ENCODE data around the gene SREBF2. TPM values are rescaled to one million over a fixed set of nuclear protein-coding genes. Genes with fewer than 3 reads are reported as not detected.
A peak's percentile ranks its signal among the peaks of the same experiment; 100 is the strongest.

SREBF2 gene
- total and polyA plus RNA-seq, 2 of the 13 experiments (the other 11 are each of a cell fraction or from before 2014, with no cell fraction given) = 53.8 to 72.6 TPM

DNA sequence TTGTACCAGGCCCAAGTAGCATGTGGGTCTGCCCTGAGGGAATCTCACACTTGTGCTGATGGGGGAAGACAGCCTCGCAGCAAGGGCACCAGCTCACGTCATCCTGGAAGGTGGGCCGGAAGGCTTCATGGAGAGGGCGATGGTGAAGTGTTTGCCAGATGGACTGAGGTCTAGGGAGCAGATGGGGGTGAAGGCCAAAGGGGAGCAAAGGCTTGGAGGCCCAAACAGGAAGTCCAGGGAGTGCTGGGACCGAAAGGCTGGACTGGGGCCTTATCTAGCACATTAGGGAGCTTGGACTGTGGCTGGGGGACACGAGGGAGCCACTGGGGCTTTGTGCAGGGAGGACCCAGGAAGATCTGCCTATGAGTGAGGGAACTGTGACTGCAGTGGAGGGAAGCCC, 94.9 kb downstream of the SREBF2 start (continued):
- TF ChIP-seq, protein P1, sequence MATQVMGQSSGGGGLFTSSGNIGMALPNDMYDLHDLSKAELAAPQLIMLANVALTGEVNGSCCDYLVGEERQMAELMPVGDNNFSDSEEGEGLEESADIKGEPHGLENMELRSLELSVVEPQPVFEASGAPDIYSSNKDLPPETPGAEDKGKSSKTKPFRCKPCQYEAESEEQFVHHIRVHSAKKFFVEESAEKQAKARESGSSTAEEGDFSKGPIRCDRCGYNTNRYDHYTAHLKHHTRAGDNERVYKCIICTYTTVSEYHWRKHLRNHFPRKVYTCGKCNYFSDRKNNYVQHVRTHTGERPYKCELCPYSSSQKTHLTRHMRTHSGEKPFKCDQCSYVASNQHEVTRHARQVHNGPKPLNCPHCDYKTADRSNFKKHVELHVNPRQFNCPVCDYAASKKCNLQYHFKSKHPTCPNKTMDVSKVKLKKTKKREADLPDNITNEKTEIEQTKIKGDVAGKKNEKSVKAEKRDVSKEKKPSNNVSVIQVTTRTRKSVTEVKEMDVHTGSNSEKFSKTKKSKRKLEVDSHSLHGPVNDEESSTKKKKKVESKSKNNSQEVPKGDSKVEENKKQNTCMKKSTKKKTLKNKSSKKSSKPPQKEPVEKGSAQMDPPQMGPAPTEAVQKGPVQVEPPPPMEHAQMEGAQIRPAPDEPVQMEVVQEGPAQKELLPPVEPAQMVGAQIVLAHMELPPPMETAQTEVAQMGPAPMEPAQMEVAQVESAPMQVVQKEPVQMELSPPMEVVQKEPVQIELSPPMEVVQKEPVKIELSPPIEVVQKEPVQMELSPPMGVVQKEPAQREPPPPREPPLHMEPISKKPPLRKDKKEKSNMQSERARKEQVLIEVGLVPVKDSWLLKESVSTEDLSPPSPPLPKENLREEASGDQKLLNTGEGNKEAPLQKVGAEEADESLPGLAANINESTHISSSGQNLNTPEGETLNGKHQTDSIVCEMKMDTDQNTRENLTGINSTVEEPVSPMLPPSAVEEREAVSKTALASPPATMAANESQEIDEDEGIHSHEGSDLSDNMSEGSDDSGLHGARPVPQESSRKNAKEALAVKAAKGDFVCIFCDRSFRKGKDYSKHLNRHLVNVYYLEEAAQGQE (IDR thresholded peaks at IDR 0.05; ENCODE audit: borderline replicate concordance in 1 of 2, low read depth in 1 of 2, low read length in 2 of 2) = no peak
- TF ChIP-seq ZNF713 (CRISPR knock-in tag; IDR thresholded peaks at IDR 0.05) = no peak
- TF ChIP-seq ZNF430 (CRISPR knock-in tag; IDR thresholded peaks at IDR 0.05) = 0 out of 2 replicates have a peak, but pooled peaks have one; percentile 48
- no peak for TF ChIP-seq ZNF772 (CRISPR knock-in tag; IDR thresholded peaks at IDR 0.05)
- no peak for TF ChIP-seq GATAD1 (CRISPR knock-in tag; IDR thresholded peaks at IDR 0.05)
- no peak for TF ChIP-seq TCF12 (IDR thresholded peaks at IDR 0.05)
- no peak for TF ChIP-seq TCF12 (CRISPR knock-in tag; IDR thresholded peaks at IDR 0.05)
- TF ChIP-seq, protein P2, sequence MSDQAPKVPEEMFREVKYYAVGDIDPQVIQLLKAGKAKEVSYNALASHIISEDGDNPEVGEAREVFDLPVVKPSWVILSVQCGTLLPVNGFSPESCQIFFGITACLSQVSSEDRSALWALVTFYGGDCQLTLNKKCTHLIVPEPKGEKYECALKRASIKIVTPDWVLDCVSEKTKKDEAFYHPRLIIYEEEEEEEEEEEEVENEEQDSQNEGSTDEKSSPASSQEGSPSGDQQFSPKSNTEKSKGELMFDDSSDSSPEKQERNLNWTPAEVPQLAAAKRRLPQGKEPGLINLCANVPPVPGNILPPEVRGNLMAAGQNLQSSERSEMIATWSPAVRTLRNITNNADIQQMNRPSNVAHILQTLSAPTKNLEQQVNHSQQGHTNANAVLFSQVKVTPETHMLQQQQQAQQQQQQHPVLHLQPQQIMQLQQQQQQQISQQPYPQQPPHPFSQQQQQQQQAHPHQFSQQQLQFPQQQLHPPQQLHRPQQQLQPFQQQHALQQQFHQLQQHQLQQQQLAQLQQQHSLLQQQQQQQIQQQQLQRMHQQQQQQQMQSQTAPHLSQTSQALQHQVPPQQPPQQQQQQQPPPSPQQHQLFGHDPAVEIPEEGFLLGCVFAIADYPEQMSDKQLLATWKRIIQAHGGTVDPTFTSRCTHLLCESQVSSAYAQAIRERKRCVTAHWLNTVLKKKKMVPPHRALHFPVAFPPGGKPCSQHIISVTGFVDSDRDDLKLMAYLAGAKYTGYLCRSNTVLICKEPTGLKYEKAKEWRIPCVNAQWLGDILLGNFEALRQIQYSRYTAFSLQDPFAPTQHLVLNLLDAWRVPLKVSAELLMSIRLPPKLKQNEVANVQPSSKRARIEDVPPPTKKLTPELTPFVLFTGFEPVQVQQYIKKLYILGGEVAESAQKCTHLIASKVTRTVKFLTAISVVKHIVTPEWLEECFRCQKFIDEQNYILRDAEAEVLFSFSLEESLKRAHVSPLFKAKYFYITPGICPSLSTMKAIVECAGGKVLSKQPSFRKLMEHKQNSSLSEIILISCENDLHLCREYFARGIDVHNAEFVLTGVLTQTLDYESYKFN (CRISPR knock-in tag; conservative IDR thresholded peaks at IDR 0.05) = peak; percentile 50; the same call in 1 of the 2 replicates
- 0 out of 2 replicates have a peak, but pooled peaks have one; percentile 37 for TF ChIP-seq NRL (CRISPR knock-in tag; IDR thresholded peaks at IDR 0.05; ENCODE audit: borderline replicate concordance)
- TF ChIP-seq NFKB2 (CRISPR knock-in tag; IDR thresholded peaks at IDR 0.05; ENCODE audit: borderline replicate concordance) = no peak
- TF ChIP-seq ZFP82 (CRISPR knock-in tag; IDR thresholded peaks at IDR 0.05; ENCODE audit: borderline replicate concordance) = no peak
- no peak for TF ChIP-seq SCMH1 (CRISPR knock-in tag; IDR thresholded peaks at IDR 0.05; ENCODE audit: borderline replicate concordance)
- no peak for TF ChIP-seq ZNF17 (CRISPR knock-in tag; IDR thresholded peaks at IDR 0.05)
- TF ChIP-seq SALL2 (CRISPR knock-in tag; IDR thresholded peaks at IDR 0.05) = no peak
- TF ChIP-seq PHF20 (CRISPR knock-in tag; IDR thresholded peaks at IDR 0.05) = no peak
- TF ChIP-seq THAP11 (CRISPR knock-in tag; IDR thresholded peaks at IDR 0.05) = no peak
- TF ChIP-seq PBX3 (CRISPR knock-in tag; IDR thresholded peaks at IDR 0.05; ENCODE audit: borderline replicate concordance) = no peak
- no peak for TF ChIP-seq MZF1 (CRISPR knock-in tag; IDR thresholded peaks at IDR 0.05; ENCODE audit: borderline replicate concordance)
- TF ChIP-seq EEA1 (CRISPR knock-in tag; IDR thresholded peaks at IDR 0.05; ENCODE audit: borderline replicate concordance) = no peak
- no peak for TF ChIP-seq EED (CRISPR knock-in tag; IDR thresholded peaks at IDR 0.05)
- no peak for TF ChIP-seq MTA3 (CRISPR knock-in tag; IDR thresholded peaks at IDR 0.05)
- TF ChIP-seq TAF15 (IDR thresholded peaks at IDR 0.05; ENCODE audit: low read depth, low read length, poor library complexity, severe bottlenecking) = no peak

Measured in HepG2 (cell line).